Transverse colon (tissue), 4 donors: ENCODE data around the gene SDK2. TPM values are rescaled to one million over a fixed set of nuclear protein-coding genes. Genes with fewer than 3 reads are reported as not detected.

Experiments
- DNase-seq: peaks from one replicate; pipeline ENCODE4 v3.0.0-alpha.2; 2019
- H3K27ac ChIP-seq, 4 donors: fragments of 200-600 bp; sonication (generic); 2 replicates each; pipeline ENCODE4 v1.5.1; 2016 to 2018; ENCODE audit warnings: inconsistent platforms in 4 of 4
- H3K27me3 ChIP-seq: fragments of 200-600 bp; sonication (generic); 2 replicates; pipeline ENCODE4 v1.5.1; 2017; ENCODE audit warnings: inconsistent platforms
- H3K36me3 ChIP-seq, 4 donors: fragments of 200-600 bp; sonication (generic); 2 replicates each; pipeline ENCODE4 v1.5.1; 2017 to 2019; ENCODE audit warnings: inconsistent platforms in 4 of 4
- H3K4me1 ChIP-seq, 4 donors: fragments of 200-600 bp; sonication (generic); 2 replicates each; pipeline ENCODE4 v1.5.1; 2017 to 2020; ENCODE audit warnings: inconsistent platforms in 4 of 4
- H3K4me3 ChIP-seq, 4 donors: fragments of 200-600 bp; sonication (generic); 1 replicate in 1 of 4; 2 replicates in 3 of 4; pipeline versions ENCODE4 v1.5.1 to v1.6.1; 2017 to 2019; ENCODE audit warnings: inconsistent platforms in 4 of 4
- H3K9me3 ChIP-seq, 2 donors: fragments of 200-600 bp; sonication (generic); 2 replicates each; pipeline ENCODE4 v1.5.1; 2017 to 2019; ENCODE audit warnings: inconsistent platforms in 2 of 2
- CTCF ChIP-seq, 5 experiments: fragments of 200-600 bp in 3 of 5; fragments of 450-650 bp in 2 of 5; sonication (generic) in 3 of 5; IDR thresholded peaks; 1 replicate in 2 of 5; 2 replicates in 3 of 5; pipeline ENCODE4 v1.5.1; 2016 to 2017; ENCODE audit warnings: antibody characterized with exemption in 5 of 5, inconsistent platforms in 3 of 5, mild to moderate bottlenecking in 2 of 5, moderate library complexity in 1 of 5
- EP300 ChIP-seq: sonication (generic); formaldehyde crosslinking; IDR thresholded peaks from one replicate; pipeline ENCODE4 v1.6.1; 2017; ENCODE audit warnings: antibody characterized with exemption, low read depth
- POLR2A ChIP-seq: fragments of 450-650 bp; IDR thresholded peaks from one replicate; pipeline ENCODE4 v1.6.1; 2016; ENCODE audit warnings: antibody characterized with exemption, mild to moderate bottlenecking, moderate library complexity
- POLR2AphosphoS5 ChIP-seq, 3 donors: sonication (generic); formaldehyde crosslinking; IDR thresholded peaks; one replicate each; pipeline ENCODE4 v1.6.1; 2016; ENCODE audit warnings: antibody characterized with exemption in 3 of 3
- WGBS, 2 donors: methylation state at CpG; one replicate each; pipeline ENCODE4 v1.1.5; 2018; ENCODE audit warnings: low coverage in 1 of 2; 5-methylcytosine and 5-hydroxymethylcytosine counted together
- in situ Hi-C, 4 donors: fragments of 200-750 bp; cut with MboI; loops; one replicate each; pipeline versions ENCODE4 v1.15.0 to v1.15.1; 2017; ENCODE audit warnings: low sequenced_read_pairs in 3 of 4, low pct_ligation_motif_present in 1 of 4, low pct_unique_long_range_greater_than_20kb in 1 of 4
- intact Hi-C: fragments of 100-400 bp; cut with DNase I; formaldehyde crosslinking; loops from one replicate; pipeline ENCODE4 v1.15.1; 2023; ENCODE audit warnings: low total_unique reads
- total RNA-seq, 4 donors: library from RNA; depleted of rRNA; stranded (reverse); fragments of >200 nt; gene quantifications; one replicate each; pipeline ENCODE4 v1.1.0, GENCODE V29; 2016

Gene SDK2
- total RNA-seq, 4 donors from 2014 or later = 2.6 to 9.8 (median 3.4) TPM

- Histone ChIP-seq H3K4me3 (no peak overlapping the region), H3K27me3 (peaks cover 35% of the 10 kb centered on the region), H3K27ac (no peak overlapping the region), H3K9me3 (no peaks in the 10 kb centered on the region), H3K4me1 (peaks cover 15 to 38% (median 29%) of the 10 kb centered on the region in 4 donors), H3K36me3 (no peaks in the 10 kb centered on the region)
- whole genome bisulfite sequencing, 2 donors = 93% methylated on average over 3 of the region's 3 CpGs; no CpG with 5 or more reads in 1 of the 2 donors
- DNase-seq = no peak
- in situ Hi-C loops = no loop called here
- intact Hi-C loops = no loop called here
- TF ChIP-seq POLR2AphosphoS5 (IDR thresholded peaks at IDR 0.05) (no peak), EP300 (no peak), POLR2A (no peak), CTCF (IDR thresholded peaks at IDR 0.05) (no peak)
Observed at GRCh38 chr17:73648543-73648820, 4.2 kb upstream of the SDK2 start.

GRCh38 chr17:73647772-73648542 is 3.7 kb upstream of the SDK2 start:
- in situ Hi-C loops (no loop called here), intact Hi-C loops (no loop called here)
- Histone ChIP-seq H3K4me3 (no peak overlapping the region), H3K36me3 (no peaks in the 10 kb centered on the region), H3K4me1 (peaks cover 18 to 43% (median 34%) of the 10 kb centered on the region in 4 donors), H3K27ac (no peak overlapping the region), H3K27me3 (peaks cover 41% of the 10 kb centered on the region), H3K9me3 (no peaks in the 10 kb centered on the region)
- WGBS, 2 donors = 91 to 93% methylated on average over 6 to 12 of the region's 12 CpGs
- DNase-seq = no peak
- TF ChIP-seq EP300 (no peak), POLR2A (no peak), CTCF (IDR thresholded peaks at IDR 0.05) (no peak), POLR2AphosphoS5 (IDR thresholded peaks at IDR 0.05) (no peak)

- Histone ChIP-seq H3K4me3 (no peak overlapping the region), H3K4me1 (peaks cover 18 to 50% (median 39%) of the 10 kb centered on the region in 4 donors), H3K9me3 (no peaks in the 10 kb centered on the region), H3K36me3 (no peaks in the 10 kb centered on the region), H3K27ac (no peak overlapping the region), H3K27me3 (peaks cover 47% of the 10 kb centered on the region)
- 83 to 96% methylated on average over 4 to 12 of the region's 12 CpGs for WGBS, 2 donors
- TF ChIP-seq EP300 (no peak), CTCF (IDR thresholded peaks at IDR 0.05) (no peak), POLR2AphosphoS5 (IDR thresholded peaks at IDR 0.05) (no peak), POLR2A (no peak)
- DNase-seq = no peak
- intact Hi-C loops (no loop called here), in situ Hi-C loops (no loop called here)
Observed at GRCh38 chr17:73647301-73647695, 3.1 kb upstream of the SDK2 start.

GRCh38 chr17:73646409-73647300 is 2.4 kb upstream of the SDK2 start:
- no peak overlapping the region for H3K4me3 ChIP-seq
- no peak for DNase-seq
- no peaks in the 10 kb centered on the region for H3K9me3 ChIP-seq
- intact Hi-C loops = no loop called here
- H3K27ac ChIP-seq = no peak overlapping the region
- no peaks in the 10 kb centered on the region for H3K36me3 ChIP-seq
- in situ Hi-C loops = no loop called here
- H3K27me3 ChIP-seq = peaks cover 54% of the 10 kb centered on the region
- 78 to 80% methylated on average over 1 to 19 of the region's 19 CpGs for WGBS, 2 donors
- peaks cover 18 to 51% (median 39%) of the 10 kb centered on the region in 4 donors for H3K4me1 ChIP-seq
- TF ChIP-seq POLR2AphosphoS5 (IDR thresholded peaks at IDR 0.05) (no peak), EP300 (no peak), POLR2A (no peak), CTCF (IDR thresholded peaks at IDR 0.05) (no peak)
